Neural progenitor cell (in vitro differentiated cells): ENCODE measurements around the gene PHF19.
A peak's percentile ranks its signal among the peaks of the same experiment; 100 is the strongest.

Experiments
- CTCF ChIP-seq: fragments of 200-600 bp; sonication (generic); IDR thresholded peaks from 2 replicates; pipeline ENCODE4 v1.5.1; 2017; ENCODE audit warnings: antibody characterized with exemption, mild to moderate bottlenecking
- EZH2 ChIP-seq: fragments of 200-600 bp; sonication (generic); IDR thresholded peaks from 2 replicates; pipeline ENCODE4 v1.6.1; 2017; ENCODE audit warnings: antibody characterized with exemption, mild to moderate bottlenecking, moderate library complexity
- EZH2phosphoT487 ChIP-seq: fragments of 200-600 bp; sonication (generic); IDR thresholded peaks from 2 replicates; pipeline ENCODE4 v1.6.1; 2017; ENCODE audit warnings: antibody characterized with exemption

GRCh38 chr9:120868676-120869359 lies 8.2 kb downstream of the PHF19 start:
- TF ChIP-seq CTCF (peak; percentile 55), EZH2 (no peak), EZH2phosphoT487 (no peak)
